ENCODE data around the gene GALNT9. TPM values are rescaled to one million over a fixed set of nuclear protein-coding genes. Genes with fewer than 3 reads are reported as not detected.
A peak's percentile ranks its signal among the peaks of the same experiment; 100 is the strongest.

The GALNT9 gene
- total and polyA plus RNA-seq, 10 donors = 0.20 to 2.4 (median 0.84) TPM

- Histone ChIP-seq H3K4me1 (peaks cover 0 to 20% (median 12%) of the 10 kb centered on the region in 6 donors), H3K9me3 (no peaks in the 10 kb centered on the region), H3K27me3 (replicated peaks in 1 of 7) (peaks cover 0 to 19% (median 3%) of the 10 kb centered on the region in 7 donors), H3K36me3 (peaks cover 0 to 4% (median 0%) of the 10 kb centered on the region in 6 donors), H3K27ac (peak overlapping the region in 7 of 8 donors; percentile 54 to 75 (median 64)), H3K4me3 (peak overlapping the region in 2 of 8 donors; percentile 15 to 50)
- intact Hi-C loops (cut with DNase I; ENCODE audit: low total_unique reads) = no loop called here
- peak; percentile 72 for DNase-seq
- TF ChIP-seq POLR2AphosphoS5 (IDR thresholded peaks at IDR 0.05) (no peak), CTCF (IDR thresholded peaks at IDR 0.05 in 8 of 11, conservative IDR thresholded peaks at IDR 0.05 in 3 of 11) (no peak), POLR2A (IDR thresholded peaks at IDR 0.05) (no peak)
- WGBS, 5 donors = 51 to 67% (median 56%) methylated on average over 16 to 26 of the region's 26 CpGs
Observed at GRCh38 chr12:132163041-132163910, 166.1 kb downstream of the GALNT9 start.

- 19 to 25% (median 24%) methylated on average over 12 to 17 of the region's 17 CpGs for WGBS, 5 donors
- H3K27me3 ChIP-seq (replicated peaks in 1 of 7) = peaks cover 0 to 14% (median 0%) of the 10 kb centered on the region in 7 donors
- H3K27ac ChIP-seq = peak overlapping the region in 7 of 8 donors; percentile 54 to 75 (median 64)
- no peaks in the 10 kb centered on the region for H3K9me3 ChIP-seq
- H3K4me3 ChIP-seq = peak overlapping the region in 2 of 8 donors; percentile 15 to 50
- TF ChIP-seq CTCF (IDR thresholded peaks at IDR 0.05 in 8 of 11, conservative IDR thresholded peaks at IDR 0.05 in 3 of 11) (no peak), POLR2A (IDR thresholded peaks at IDR 0.05) (no peak), POLR2AphosphoS5 (IDR thresholded peaks at IDR 0.05) (peak in 2 of 3 donors; percentile 41 to 59)
- intact Hi-C loops (cut with DNase I; ENCODE audit: low total_unique reads) = no loop called here
- peak; percentile 74 for DNase-seq
- H3K4me1 ChIP-seq = peaks cover 0 to 20% (median 12%) of the 10 kb centered on the region in 6 donors
- H3K36me3 ChIP-seq = peaks cover 0 to 4% (median 0%) of the 10 kb centered on the region in 6 donors
Observed at GRCh38 chr12:132162508-132163031, 166.8 kb downstream of the GALNT9 start.

- intact Hi-C loops (cut with DNase I; ENCODE audit: low total_unique reads) = no loop called here
- Histone ChIP-seq H3K4me3 (peak overlapping the region in 1 of 8 donors; percentile 50), H3K9me3 (no peaks in the 10 kb centered on the region), H3K4me1 (peaks cover 0 to 20% (median 12%) of the 10 kb centered on the region in 6 donors), H3K27ac (peak overlapping the region in 7 of 8 donors; percentile 54 to 75 (median 64)), H3K27me3 (replicated peaks in 1 of 7) (peaks cover 0 to 14% (median 0%) of the 10 kb centered on the region in 7 donors), H3K36me3 (peaks cover 0 to 4% (median 0%) of the 10 kb centered on the region in 6 donors)
- WGBS, 5 donors = 57 to 65% (median 61%) methylated on average over 17 of the region's 17 CpGs
- DNase-seq = peak; percentile 49
- no peak for TF ChIP-seq POLR2AphosphoS5 (IDR thresholded peaks at IDR 0.05)
- no peak for TF ChIP-seq CTCF (IDR thresholded peaks at IDR 0.05 in 8 of 11, conservative IDR thresholded peaks at IDR 0.05 in 3 of 11)
- TF ChIP-seq POLR2A (IDR thresholded peaks at IDR 0.05) = no peak
Observed at GRCh38 chr12:132161796-132162507, 167.4 kb downstream of the GALNT9 start.
